GM21515 (cell line): ENCODE results near the gene UVSSA.

Source experiments
- ATAC-seq: cut with Tn5 transposase; IDR thresholded peaks from one replicate; pipeline ENCODE4 v1.9.1; 2021; ENCODE audit not compliant: unreplicated experiment

UVSSA gene

GRCh38 chr4:1373892-1374705 is 27.1 kb downstream of the UVSSA start:
- ATAC-seq: no peak

GRCh38 chr4:1374706-1375045 is 27.7 kb downstream of the UVSSA start:
- no peak for ATAC-seq

GRCh38 chr4:1375051-1375721 is 28.2 kb downstream of the UVSSA start:
- no peak for ATAC-seq

- ATAC-seq: no peak
Observed at GRCh38 chr4:1375761-1376322, 28.8 kb downstream of the UVSSA start.

GRCh38 chr4:1376391-1376840 is 29.4 kb downstream of the UVSSA start:
- ATAC-seq: no peak

GRCh38 chr4:1376841-1377605 is 30.0 kb downstream of the UVSSA start:
- ATAC-seq: no peak

- ATAC-seq: no peak
Observed at GRCh38 chr4:1377606-1378261, 30.7 kb downstream of the UVSSA start.

GRCh38 chr4:1378559-1379231 is 31.7 kb downstream of the UVSSA start:
- no peak for ATAC-seq

GRCh38 chr4:1379351-1379781 is 32.4 kb downstream of the UVSSA start:
- ATAC-seq: no peak

- no peak for ATAC-seq
Observed at GRCh38 chr4:1379801-1380331, 32.9 kb downstream of the UVSSA start.

- ATAC-seq: no peak
Observed at GRCh38 chr4:1380368-1381151, 33.6 kb downstream of the UVSSA start.

GRCh38 chr4:1381181-1381621 is 34.2 kb downstream of the UVSSA start:
- ATAC-seq: no peak

- ATAC-seq: no peak
Observed at GRCh38 chr4:1381944-1382541, 35.0 kb downstream of the UVSSA start.

- ATAC-seq: no peak
Observed at GRCh38 chr4:1382776-1383727, 36.0 kb downstream of the UVSSA start.

GRCh38 chr4:1383728-1384591 is 37.0 kb downstream of the UVSSA start:
- no peak for ATAC-seq

GRCh38 chr4:1384675-1385372 is 37.8 kb downstream of the UVSSA start:
- ATAC-seq: no peak
